HepG2 (cell line): ENCODE data around the gene MZT1. TPM values are rescaled to one million over a fixed set of nuclear protein-coding genes. Genes with fewer than 3 reads are reported as not detected.

ENCODE experiments used
- ATAC-seq: fragments of 200-7000 bp; cut with Tn5 transposase; 3 replicates; pipeline ENCODE4 v1.9.1; 2020; ENCODE audit warnings: mild to moderate bottlenecking, moderate library complexity
- BruUV-seq: library from RNA; stranded (reverse); fragments of 400-500 nt; replicated peaks from 2 replicates; lab custom pipeline; 2021; lab: Mats Ljungman, UMichigan
- CTCF ChIA-PET: fragments of 300-600 bp; formaldehyde crosslinking; extraction: SDS; loops from one replicate; lab custom pipeline; 2021; ENCODE audit warnings: low total read pairs, inconsistent platforms, low intra/inter-chr PET ratio; lab: Yijun Ruan, JAX
- POLR2A ChIA-PET: fragments of 350-600 bp; sonication (Branson Sonifier 250); formaldehyde crosslinking; loops from one replicate; lab custom pipeline; 2020; ENCODE audit warnings: antibody characterized with exemption, inconsistent platforms; lab: Yijun Ruan, JAX
- DNase-seq: peaks from one replicate; pipeline ENCODE4 v3.0.0-alpha.2; 2015; ENCODE audit warnings: low spot score
- FAIRE-seq: peaks from 3 replicates; lab custom pipeline; 2011; peaks lifted over from hg19 to GRCh38; lab: Jason Lieb, UNC
- H2AFZ ChIP-seq: one replicate; pipeline ENCODE4 v1.6.1; 2011; ENCODE audit warnings: low read length, inconsistent platforms
- H3K27ac ChIP-seq: fragments of 300-600 bp; 3 replicates; pipeline ENCODE4 v1.8.0; 2011; ENCODE audit warnings: mixed run types, mild to moderate bottlenecking, mixed read lengths, low read length, inconsistent platforms; ENCODE audit not compliant: insufficient read depth; ENCODE audit errors: extremely low read length
- H3K27me3 ChIP-seq, 2 experiments: fragments of 200-600 bp in 1 of 2; 2 replicates in 1 of 2; 3 replicates in 1 of 2; pipeline versions ENCODE4 v1.6.0 to v1.8.0; 2011; ENCODE audit warnings: low read length in 2 of 2, mild to moderate bottlenecking in 2 of 2, moderate library complexity in 2 of 2, inconsistent platforms in 1 of 2; ENCODE audit not compliant: insufficient read depth in 2 of 2, control insufficient read depth in 1 of 2
- H3K36me3 ChIP-seq, 2 experiments: fragments of 200-600 bp in 1 of 2; replicated peaks in 1 of 2; 2 replicates in 1 of 2; 3 replicates in 1 of 2; pipeline versions ENCODE4 v1.5.1 to v1.8.0; 2011; ENCODE audit warnings: low read length in 2 of 2, inconsistent platforms in 1 of 2; ENCODE audit not compliant: insufficient read depth in 2 of 2, control insufficient read depth in 1 of 2
- H3K4me1 ChIP-seq: 2 replicates; pipeline ENCODE4 v1.5.1; 2012; ENCODE audit warnings: low read length, inconsistent platforms; ENCODE audit not compliant: insufficient read depth
- H3K4me2 ChIP-seq: 2 replicates; pipeline ENCODE4 v1.6.0; 2011; ENCODE audit warnings: low read depth, low read length, inconsistent platforms
- H3K4me3 ChIP-seq, 3 experiments: fragments of 200-600 bp in 1 of 3; sonication (generic), shearing (Covaris generic) in 1 of 3; replicated peaks in 1 of 3; 2 replicates each; pipeline ENCODE4 v1.5.1; 2011 to 2016; ENCODE audit warnings: low read length in 3 of 3, inconsistent platforms in 2 of 3, low read depth in 2 of 3, mild to moderate bottlenecking in 2 of 3, control low read depth in 1 of 3, mixed read lengths in 1 of 3; ENCODE audit not compliant: insufficient read depth in 1 of 3
- H3K79me2 ChIP-seq: one replicate; pipeline ENCODE4 v1.6.1; 2011; ENCODE audit warnings: low read length, inconsistent platforms; ENCODE audit not compliant: insufficient read depth
- H3K9ac ChIP-seq: 2 replicates; pipeline ENCODE4 v1.6.0; 2011; ENCODE audit warnings: mild to moderate bottlenecking, low read depth, low read length, inconsistent platforms; ENCODE audit not compliant: insufficient read depth
- H3K9me3 ChIP-seq: 2 replicates; pipeline ENCODE4 v1.5.1; 2012; ENCODE audit warnings: mild to moderate bottlenecking, low read length
- H4K20me1 ChIP-seq: 2 replicates; pipeline ENCODE4 v1.6.0; 2011; ENCODE audit warnings: inconsistent platforms, mild to moderate bottlenecking, low read length, moderate library complexity; ENCODE audit not compliant: insufficient read depth
- ADNP ChIP-seq: sonication (generic); formaldehyde crosslinking; IDR thresholded peaks from 2 replicates; pipeline ENCODE4 v1.4.0; 2020; ENCODE audit warnings: missing genetic modification reagents
- BORCS8-MEF2B ChIP-seq: sonication (generic); formaldehyde crosslinking; IDR thresholded peaks from 2 replicates; pipeline ENCODE4 v1.8.0; 2022; ENCODE audit warnings: mild to moderate bottlenecking, missing genetic modification reagents
- CBX2 ChIP-seq, 2 experiments: fragments of 200-600 bp in 1 of 2; sonication (generic); formaldehyde crosslinking in 1 of 2; IDR thresholded peaks; 2 replicates each; pipeline versions ENCODE4 v1.7.0 to v1.8.1; 2018 to 2022; ENCODE audit warnings: low read depth in 2 of 2, low read length in 1 of 2, mild to moderate bottlenecking in 1 of 2, missing genetic modification reagents in 1 of 2
- CEBPB ChIP-seq: IDR thresholded peaks from 2 replicates; pipeline ENCODE4 v1.6.1; 2011; ENCODE audit warnings: low read depth, low read length, improper control_type of control experiment, borderline replicate concordance
- CHCHD3 ChIP-seq: sonication (generic); formaldehyde crosslinking; IDR thresholded peaks from 2 replicates; pipeline ENCODE4 v1.8.0; 2022; ENCODE audit warnings: mild to moderate bottlenecking, missing genetic modification reagents, moderate library complexity
- ELF4 ChIP-seq: sonication (generic); formaldehyde crosslinking; IDR thresholded peaks from 2 replicates; pipeline ENCODE4 v1.5.0; 2020; ENCODE audit warnings: missing genetic modification reagents, mild to moderate bottlenecking, moderate library complexity, borderline replicate concordance
- KDM6A ChIP-seq: IDR thresholded peaks from 2 replicates; pipeline ENCODE4 v1.6.1; 2016; ENCODE audit warnings: low read depth
- ZMYM4 ChIP-seq: sonication (generic); formaldehyde crosslinking; IDR thresholded peaks from 2 replicates; pipeline ENCODE4 v1.8.1; 2023; ENCODE audit warnings: mild to moderate bottlenecking, missing genetic modification reagents
- ZNF703 ChIP-seq: sonication (generic); formaldehyde crosslinking; IDR thresholded peaks from 2 replicates; pipeline ENCODE4 v1.5.1; 2020; ENCODE audit warnings: missing genetic modification reagents, mild to moderate bottlenecking, moderate library complexity, borderline replicate concordance
- WGBS: methylation state at CpG from one replicate; pipeline ENCODE4 v1.1.6; 2017; ENCODE audit warnings: low lambda C conversion rate; 5-methylcytosine and 5-hydroxymethylcytosine counted together
- in situ Hi-C: cut with HindIII; loops from 2 replicates; pipeline ENCODE4 v1.10.0; 2017; ENCODE audit warnings: low pct_unique_long_range_greater_than_20kb; ENCODE audit not compliant: extremely low pct_ligation_motif_present
- intact Hi-C: fragments of 100-400 bp; cut with micrococcal nuclease; formaldehyde crosslinking; loops from one replicate; pipeline ENCODE4 v1.10.0; 2022; ENCODE audit not compliant: unreplicated experiment
- polyA plus RNA-seq, 8 experiments: library from polyadenylated mRNA; depleted of rRNA in 3 of 8; stranded (reverse) in 7 of 8; unstranded in 1 of 8; fragments of >200 nt; fragmentation: Illumina TruSeq in 4 of 8; extraction: Trizol in 4 of 8; gene quantifications; 2 replicates each; pipeline versions ENCODE4 v1.2.1 to v1.2.3, GENCODE V29; 2011 to 2016; ENCODE audit warnings: low read depth in 4 of 8, missing spikeins in 1 of 8, mixed read lengths in 1 of 8; ENCODE audit not compliant: insufficient read depth in 1 of 8
- total RNA-seq, 5 experiments: library from RNA; depleted of rRNA; stranded (reverse); fragments of >200 nt; fragmentation: Illumina TruSeq; extraction: Trizol; gene quantifications; 2 replicates each; pipeline ENCODE4 v1.2.3, GENCODE V29; 2016; ENCODE audit warnings: low read depth in 1 of 5
- TF ChIP-seq, protein P1 (sequence below): sonication (generic); formaldehyde crosslinking; IDR thresholded peaks from 2 replicates; pipeline ENCODE4 v1.4.0; 2020; ENCODE audit warnings: mild to moderate bottlenecking, missing genetic modification reagents
- TF ChIP-seq, protein P2 (sequence below): sonication (generic); formaldehyde crosslinking; IDR thresholded peaks from 2 replicates; pipeline ENCODE4 v1.8.0; 2022; ENCODE audit warnings: mild to moderate bottlenecking, missing genetic modification reagents; ENCODE audit not compliant: insufficient replicate concordance
- TF ChIP-seq, protein P3 (sequence below): sonication (generic); formaldehyde crosslinking; conservative IDR thresholded peaks from 2 replicates; pipeline ENCODE4 v1.4.0; 2020; ENCODE audit warnings: missing genetic modification reagents
- TF ChIP-seq, protein P4 (sequence below): IDR thresholded peaks from 2 replicates; pipeline ENCODE4 v1.6.1; 2012; ENCODE audit warnings: low read depth, low read length, improper control_type of control experiment

Gene MZT1
- total and polyA plus RNA-seq, 2 of the 13 experiments (the other 11 are each of a cell fraction or from before 2014, with no cell fraction given), result 11.7 to 17.2 TPM

DNA sequence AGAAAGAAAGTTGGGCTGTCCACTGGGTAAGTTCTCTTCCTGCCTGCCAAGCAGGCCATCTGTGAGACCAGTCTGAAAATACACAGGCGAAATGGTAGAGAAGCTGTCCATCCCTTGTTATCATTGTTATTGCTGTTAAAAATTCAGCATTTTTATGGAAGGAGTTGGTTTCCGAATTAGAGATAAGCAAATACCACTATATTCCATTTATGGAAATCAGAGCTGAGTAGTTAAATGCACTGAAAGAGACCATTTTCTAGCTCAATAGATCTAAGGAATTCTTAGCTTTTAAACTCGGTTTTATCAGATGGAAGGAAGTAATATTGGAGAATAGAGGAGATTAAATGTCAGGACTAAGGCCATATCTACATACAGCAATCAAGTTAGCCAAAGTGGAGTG is 40.7 kb downstream of the MZT1 start:
- H3K79me2 ChIP-seq, result no peaks in the 10 kb centered on the region
- no peaks in the 10 kb centered on the region for H3K9me3 ChIP-seq
- no peaks in the 10 kb centered on the region for H3K36me3 ChIP-seq
- H4K20me1 ChIP-seq, result no peaks in the 10 kb centered on the region
- no peak overlapping the region for H3K4me3 ChIP-seq
- DNase-seq, result no peak
- H3K4me2 ChIP-seq, result no peak overlapping the region
- no peak overlapping the region for H3K9ac ChIP-seq
- no peak for ATAC-seq
- no TSS peak for BruUV-seq
- POLR2A ChIA-PET, result no interaction called here
- in situ Hi-C loops, result no loop called here
- 16% methylated on average over 3 of the region's 3 CpGs for WGBS
- no peak overlapping the region for H3K27ac ChIP-seq
- CTCF ChIA-PET, result no interaction called here
- H2AFZ ChIP-seq, result no peak overlapping the region
- TF ChIP-seq KDM6A (CRISPR knock-in tag) (no peak), CBX2 (IDR thresholded peaks at IDR 0.05; ENCODE audit: low read depth, low read length) (no peak), CBX2 (CRISPR knock-in tag; IDR thresholded peaks at IDR 0.05; ENCODE audit: low read depth) (no peak)
- TF ChIP-seq, protein P1, sequence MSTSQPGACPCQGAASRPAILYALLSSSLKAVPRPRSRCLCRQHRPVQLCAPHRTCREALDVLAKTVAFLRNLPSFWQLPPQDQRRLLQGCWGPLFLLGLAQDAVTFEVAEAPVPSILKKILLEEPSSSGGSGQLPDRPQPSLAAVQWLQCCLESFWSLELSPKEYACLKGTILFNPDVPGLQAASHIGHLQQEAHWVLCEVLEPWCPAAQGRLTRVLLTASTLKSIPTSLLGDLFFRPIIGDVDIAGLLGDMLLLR (CRISPR knock-in tag), result no peak
- H3K27me3 ChIP-seq, result no peaks in the 10 kb centered on the region
- no peaks in the 10 kb centered on the region for H3K4me1 ChIP-seq
- intact Hi-C loops, result no loop called here
- no peak for FAIRE-seq

DNA sequence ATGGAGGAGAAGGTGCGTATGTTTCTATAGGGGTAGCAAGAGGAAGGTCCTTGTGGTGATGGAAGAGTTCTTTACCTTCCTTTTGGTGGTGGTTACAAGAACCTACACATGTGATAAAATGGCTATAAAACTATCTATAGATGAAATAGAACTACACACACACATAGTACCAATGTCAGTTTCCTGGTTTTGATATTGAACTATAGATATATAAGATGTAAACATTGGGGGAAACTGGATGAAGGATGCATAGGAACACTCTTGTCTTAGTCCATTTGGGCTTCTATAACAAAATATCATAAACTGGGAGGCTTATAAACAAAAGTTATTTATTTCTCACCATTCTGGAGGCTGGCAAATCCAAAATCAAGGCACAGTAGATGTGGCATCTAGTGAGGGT is 47.1 kb downstream of the MZT1 start:
- Histone ChIP-seq H3K4me2 (no peak overlapping the region), H3K36me3 (no peaks in the 10 kb centered on the region), H3K27me3 (no peaks in the 10 kb centered on the region), H3K4me1 (no peaks in the 10 kb centered on the region), H2AFZ (no peak overlapping the region), H3K79me2 (no peaks in the 10 kb centered on the region), H4K20me1 (no peaks in the 10 kb centered on the region), H3K4me3 (no peak overlapping the region), H3K9ac (no peak overlapping the region), H3K27ac (no peak overlapping the region), H3K9me3 (no peaks in the 10 kb centered on the region)
- DNase-seq, result no peak
- no peak for FAIRE-seq
- POLR2A ChIA-PET, result no interaction called here
- intact Hi-C loops, result no loop called here
- CTCF ChIA-PET, result no interaction called here
- no TSS peak for BruUV-seq
- ATAC-seq, result no peak
- in situ Hi-C loops, result no loop called here
- TF ChIP-seq ELF4 (CRISPR knock-in tag) (no peak), ADNP (no peak), CEBPB (no peak), ZMYM4 (no peak), BORCS8-MEF2B (CRISPR knock-in tag) (no peak), CHCHD3 (CRISPR knock-in tag) (no peak), ZNF703 (CRISPR knock-in tag) (no peak)
- TF ChIP-seq, protein P2, sequence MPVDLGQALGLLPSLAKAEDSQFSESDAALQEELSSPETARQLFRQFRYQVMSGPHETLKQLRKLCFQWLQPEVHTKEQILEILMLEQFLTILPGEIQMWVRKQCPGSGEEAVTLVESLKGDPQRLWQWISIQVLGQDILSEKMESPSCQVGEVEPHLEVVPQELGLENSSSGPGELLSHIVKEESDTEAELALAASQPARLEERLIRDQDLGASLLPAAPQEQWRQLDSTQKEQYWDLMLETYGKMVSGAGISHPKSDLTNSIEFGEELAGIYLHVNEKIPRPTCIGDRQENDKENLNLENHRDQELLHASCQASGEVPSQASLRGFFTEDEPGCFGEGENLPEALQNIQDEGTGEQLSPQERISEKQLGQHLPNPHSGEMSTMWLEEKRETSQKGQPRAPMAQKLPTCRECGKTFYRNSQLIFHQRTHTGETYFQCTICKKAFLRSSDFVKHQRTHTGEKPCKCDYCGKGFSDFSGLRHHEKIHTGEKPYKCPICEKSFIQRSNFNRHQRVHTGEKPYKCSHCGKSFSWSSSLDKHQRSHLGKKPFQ, result no peak
- TF ChIP-seq, protein P3, sequence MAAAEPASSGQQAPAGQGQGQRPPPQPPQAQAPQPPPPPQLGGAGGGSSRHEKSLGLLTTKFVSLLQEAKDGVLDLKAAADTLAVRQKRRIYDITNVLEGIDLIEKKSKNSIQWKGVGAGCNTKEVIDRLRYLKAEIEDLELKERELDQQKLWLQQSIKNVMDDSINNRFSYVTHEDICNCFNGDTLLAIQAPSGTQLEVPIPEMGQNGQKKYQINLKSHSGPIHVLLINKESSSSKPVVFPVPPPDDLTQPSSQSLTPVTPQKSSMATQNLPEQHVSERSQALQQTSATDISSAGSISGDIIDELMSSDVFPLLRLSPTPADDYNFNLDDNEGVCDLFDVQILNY (CRISPR knock-in tag), result no peak
- TF ChIP-seq, protein P4, sequence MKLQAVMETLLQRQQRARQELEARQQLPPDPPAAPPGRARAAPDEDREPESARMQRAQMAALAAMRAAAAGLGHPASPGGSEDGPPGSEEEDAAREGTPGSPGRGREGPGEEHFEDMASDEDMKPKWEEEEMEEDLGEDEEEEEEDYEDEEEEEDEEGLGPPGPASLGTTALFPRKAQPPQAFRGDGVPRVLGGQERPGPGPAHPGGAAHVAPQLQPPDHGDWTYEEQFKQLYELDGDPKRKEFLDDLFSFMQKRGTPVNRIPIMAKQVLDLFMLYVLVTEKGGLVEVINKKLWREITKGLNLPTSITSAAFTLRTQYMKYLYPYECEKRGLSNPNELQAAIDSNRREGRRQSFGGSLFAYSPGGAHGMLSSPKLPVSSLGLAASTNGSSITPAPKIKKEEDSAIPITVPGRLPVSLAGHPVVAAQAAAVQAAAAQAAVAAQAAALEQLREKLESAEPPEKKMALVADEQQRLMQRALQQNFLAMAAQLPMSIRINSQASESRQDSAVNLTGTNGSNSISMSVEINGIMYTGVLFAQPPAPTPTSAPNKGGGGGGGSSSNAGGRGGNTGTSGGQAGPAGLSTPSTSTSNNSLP, result no peak
- 38% methylated on average over 1 of the region's 1 CpG for WGBS
